ENCODE results near the gene MUC5B.
"Not testable (repeated sequence)": the region's sequence is repeated elsewhere in the genome, so short reads cannot be mapped to it uniquely, and the experiment has no call there.

GRCh38 chr11:1189816-1190215, 33.0 kb upstream of the MUC5B start:
- not testable (repeated sequence) for TF ChIP-seq CTCF (conservative IDR thresholded peaks at IDR 0.05; ENCODE audit: low read depth, low read length); EZH2 (IDR thresholded peaks at IDR 0.05; ENCODE audit: borderline replicate concordance, low read depth, low read length, poor library complexity, severe bottlenecking)
